HG03139 (cell line): Measurements from ENCODE around the gene SNAP25.

ENCODE experiments used
- ATAC-seq: cut with Tn5 transposase; IDR thresholded peaks from one replicate; pipeline ENCODE4 v1.9.1; 2021; ENCODE audit not compliant: unreplicated experiment

Gene SNAP25

DNA sequence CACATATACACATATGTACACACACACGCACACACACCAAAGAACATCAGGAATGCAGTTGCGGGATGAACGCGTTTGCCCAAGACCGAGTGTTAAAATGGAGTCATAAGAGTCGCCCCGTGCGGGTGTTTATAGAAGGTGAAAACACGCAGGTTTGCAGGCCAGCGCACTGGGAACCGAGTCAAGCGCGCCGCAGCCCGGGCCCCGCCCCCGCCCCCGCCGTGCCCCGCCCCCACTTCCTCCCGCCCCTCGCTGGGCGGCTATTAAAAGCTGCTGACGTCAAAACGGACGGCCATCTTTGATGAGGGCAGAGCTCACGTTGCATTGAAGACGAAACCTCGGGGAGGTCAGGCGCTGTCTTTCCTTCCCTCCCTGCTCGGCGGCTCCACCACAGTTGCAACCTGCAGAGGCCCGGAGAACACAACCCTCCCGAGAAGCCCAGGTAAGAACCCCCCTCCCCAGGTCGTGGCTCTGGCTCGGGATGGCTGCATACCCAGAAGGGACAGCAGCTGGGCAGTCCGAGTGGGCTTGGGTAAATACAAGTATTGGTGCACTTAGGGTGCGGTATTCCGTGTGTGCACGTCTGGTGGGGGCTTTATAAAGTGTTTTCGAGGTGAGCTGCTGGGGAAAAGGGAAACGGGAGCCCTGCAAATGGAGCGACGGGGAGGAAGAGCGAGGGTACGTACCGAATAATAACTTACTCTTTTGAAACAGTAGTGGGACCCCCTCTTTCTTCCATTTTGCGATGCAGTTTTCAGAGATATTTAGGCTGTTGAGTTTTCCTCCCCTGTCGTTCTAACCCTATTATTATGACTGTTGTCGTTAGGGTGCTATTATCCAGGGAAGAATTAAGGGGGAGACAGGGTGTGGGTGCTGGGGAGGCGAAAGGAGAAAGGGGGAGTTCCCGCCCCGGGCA lies at the start of gene SNAP25:
Gene SNAP25 (plus strand): TSS at position 295 of the 916 bp plus-strand sequence. CDS start 56,662 bp downstream, outside the sequence.
- no peak for ATAC-seq

DNA sequence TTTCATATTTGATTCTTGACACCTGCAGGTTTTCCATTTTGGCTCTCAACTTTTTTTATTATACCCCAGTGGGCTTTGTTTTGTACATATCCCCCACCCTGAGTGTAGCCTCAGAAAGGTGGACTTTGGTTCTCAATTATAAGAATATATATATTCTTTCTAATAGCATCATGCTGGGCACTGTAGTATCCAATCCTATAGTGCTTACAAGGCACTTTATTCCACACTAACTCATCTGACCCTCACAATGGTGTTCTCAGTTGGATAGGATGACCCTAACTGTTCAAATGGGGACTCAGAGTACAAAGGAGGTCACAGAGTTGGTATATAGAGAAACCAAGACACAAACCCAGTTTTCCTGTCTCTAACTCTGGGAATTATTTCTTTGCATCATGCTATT lies 48.9 kb upstream of the SNAP25 start:
- ATAC-seq, result no peak

DNA sequence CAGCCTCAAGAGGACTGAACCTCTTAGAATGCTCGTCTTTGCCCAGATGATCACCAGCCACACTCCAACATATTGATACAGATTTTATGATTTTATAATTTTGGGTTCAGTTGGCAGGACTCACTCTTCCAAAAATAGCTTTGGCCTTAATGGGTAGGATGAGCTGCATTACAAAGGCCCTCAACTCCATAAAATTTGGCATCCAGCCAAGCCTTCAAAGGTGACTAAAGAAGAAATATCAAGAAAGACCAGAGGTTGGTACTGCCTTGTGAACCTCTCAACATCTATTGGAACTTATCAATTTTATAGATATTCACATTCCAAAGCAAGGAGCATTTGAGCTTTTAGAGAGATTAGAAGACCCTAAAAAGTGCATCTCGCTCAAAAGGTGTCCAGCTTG lies 48.4 kb upstream of the SNAP25 start:
- ATAC-seq, result no peak

DNA sequence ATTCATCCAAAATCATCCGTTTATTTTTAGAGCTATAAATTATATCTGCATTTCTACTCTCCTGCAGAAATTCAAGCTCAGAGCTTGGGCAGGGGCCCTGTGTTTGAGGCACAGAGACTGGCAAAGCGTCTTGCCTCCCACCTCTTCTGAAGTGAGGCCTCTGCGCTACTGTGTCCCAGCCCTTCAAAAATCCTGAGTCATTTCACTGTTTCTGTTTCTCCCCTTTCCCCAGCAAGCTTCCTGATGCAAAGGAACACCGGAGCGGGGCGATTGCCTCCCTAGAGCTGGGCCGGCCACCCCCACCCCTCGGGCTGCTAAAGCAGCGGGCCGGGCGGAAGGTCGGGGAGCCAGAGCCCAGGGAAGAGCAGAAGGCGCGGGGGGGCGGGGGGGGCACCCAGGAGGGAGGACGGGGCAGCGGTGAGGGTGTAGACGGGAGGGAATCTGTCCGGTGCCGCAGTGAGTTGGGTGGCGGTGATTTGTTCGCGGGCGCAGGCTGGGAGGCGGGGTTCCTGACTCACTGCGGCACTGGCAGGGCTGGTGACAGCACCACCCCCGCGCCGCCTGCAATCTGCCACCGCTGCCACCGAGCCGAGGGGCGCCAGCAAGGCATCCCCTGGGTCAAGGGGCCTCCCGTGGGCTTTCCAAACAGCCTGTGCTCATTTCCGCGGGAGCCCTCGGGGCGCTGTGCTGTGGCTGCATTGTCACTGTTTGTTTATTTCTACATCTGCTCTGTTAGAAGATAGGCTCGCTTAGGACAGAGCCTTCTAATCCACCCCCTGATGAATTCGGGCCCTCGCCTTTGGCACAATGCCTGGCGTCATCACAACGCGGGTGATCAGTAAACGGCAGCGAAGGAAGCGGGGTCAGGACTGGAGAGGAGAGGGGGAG lies 46.5 kb upstream of the SNAP25 start:
- no peak for ATAC-seq

DNA sequence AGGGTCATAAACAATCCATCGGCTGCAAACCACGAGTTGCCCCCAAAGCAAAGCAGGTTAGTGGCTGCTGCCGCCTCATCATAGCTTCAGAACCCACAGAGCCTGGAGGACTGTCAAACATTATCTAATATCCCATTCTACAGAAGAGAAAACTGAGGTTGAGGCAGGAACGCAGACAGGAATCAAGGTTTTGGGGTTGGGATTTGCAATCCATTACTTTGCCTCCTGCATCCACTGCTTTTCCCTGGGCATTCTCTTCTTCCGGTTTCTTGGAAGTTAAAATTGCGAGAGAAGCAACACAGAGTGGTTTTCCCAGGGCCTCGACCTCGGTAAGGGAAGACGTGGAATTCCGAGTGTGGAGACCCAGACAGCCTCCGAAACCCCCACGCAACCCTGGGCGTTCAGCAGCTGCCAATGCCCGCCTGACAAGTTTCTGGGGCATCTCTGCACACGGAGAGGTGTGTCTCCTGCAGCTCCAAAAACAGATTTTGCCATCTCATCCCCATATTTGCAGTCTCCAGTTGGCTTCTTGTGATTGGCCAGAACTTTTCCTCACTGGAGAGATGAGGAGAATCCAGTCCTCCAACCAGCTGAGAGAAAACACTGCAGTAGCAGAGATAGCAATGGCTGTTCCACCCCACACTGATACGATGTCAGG lies 45.5 kb upstream of the SNAP25 start:
- no peak for ATAC-seq

- ATAC-seq, result no peak
These were observed 44.2 kb upstream of the SNAP25 start for GRCh38 chr20:10174400-10174799.

DNA sequence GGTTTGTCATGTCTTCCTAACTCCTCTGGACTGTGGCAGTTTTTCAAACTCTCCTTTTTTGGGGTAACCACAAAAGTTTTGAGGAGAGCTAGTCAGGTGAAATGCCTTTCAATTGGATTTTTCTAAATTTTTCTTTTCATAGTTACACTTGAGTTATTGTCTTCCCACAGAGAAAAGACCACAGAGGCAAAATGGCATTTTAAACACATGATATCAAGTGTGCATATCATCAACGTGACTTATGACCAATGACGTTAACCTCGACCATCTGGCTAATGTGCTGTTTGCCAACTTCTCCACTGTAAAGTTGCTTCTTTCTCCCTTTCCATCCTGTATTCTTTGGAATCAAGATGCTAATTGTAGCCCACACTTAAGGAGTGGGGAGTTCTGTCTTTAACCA lies 41.3 kb upstream of the SNAP25 start:
- ATAC-seq, result no peak

DNA sequence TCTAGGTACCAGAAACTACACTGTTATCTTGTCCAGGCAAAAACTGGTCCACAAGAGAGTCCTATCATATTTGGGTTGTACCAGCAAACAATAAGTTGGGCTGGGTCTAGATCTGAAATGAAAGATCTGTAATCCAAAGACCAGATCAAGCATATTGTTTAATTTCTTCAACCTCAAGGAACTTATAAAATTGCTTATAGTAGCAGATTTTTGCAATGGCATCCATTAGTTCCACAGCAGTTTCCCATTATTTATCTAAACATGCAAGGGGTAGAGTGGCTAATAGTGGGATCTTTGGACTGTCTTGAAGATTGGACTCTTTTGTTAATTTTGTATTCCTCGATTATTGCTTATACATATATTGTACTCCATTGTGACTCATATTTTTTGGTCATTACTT lies 40.5 kb upstream of the SNAP25 start:
- no peak for ATAC-seq

DNA sequence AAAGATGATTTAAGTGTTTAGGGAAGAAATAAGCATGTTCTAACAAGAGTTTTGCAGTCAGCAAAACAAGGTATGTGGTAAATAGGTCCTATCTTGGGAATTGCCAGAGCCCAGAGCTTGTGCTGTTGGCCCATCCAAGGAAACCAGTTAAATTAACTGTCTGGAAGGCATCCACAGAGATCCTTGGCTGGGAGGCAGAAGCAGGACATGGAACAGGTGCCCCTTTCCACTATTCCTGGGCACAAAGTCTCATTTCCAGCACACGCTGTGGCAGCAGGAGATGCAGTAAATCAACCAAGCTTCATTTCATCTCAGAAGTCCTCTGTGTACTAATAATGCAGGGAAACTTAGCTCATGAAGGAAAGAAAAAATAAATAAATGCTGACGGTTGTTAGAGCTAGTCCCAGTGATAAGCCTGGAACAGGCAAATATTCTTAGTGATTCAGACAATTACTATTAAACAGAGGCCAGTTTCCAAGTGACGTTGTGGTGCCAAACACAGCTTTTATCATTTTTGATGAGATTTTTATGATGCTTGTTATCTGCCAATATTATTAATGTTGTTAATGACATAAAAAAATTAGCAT lies 39.8 kb upstream of the SNAP25 start:
- no peak for ATAC-seq

GRCh38 chr20:10179574-10180298 lies 38.9 kb upstream of the SNAP25 start:
- ATAC-seq, result no peak

- ATAC-seq, result no peak
These were observed 37.9 kb upstream of the SNAP25 start for GRCh38 chr20:10180651-10181235.

- ATAC-seq, result no peak
These were observed 32.7 kb upstream of the SNAP25 start for GRCh38 chr20:10185741-10186558.

DNA sequence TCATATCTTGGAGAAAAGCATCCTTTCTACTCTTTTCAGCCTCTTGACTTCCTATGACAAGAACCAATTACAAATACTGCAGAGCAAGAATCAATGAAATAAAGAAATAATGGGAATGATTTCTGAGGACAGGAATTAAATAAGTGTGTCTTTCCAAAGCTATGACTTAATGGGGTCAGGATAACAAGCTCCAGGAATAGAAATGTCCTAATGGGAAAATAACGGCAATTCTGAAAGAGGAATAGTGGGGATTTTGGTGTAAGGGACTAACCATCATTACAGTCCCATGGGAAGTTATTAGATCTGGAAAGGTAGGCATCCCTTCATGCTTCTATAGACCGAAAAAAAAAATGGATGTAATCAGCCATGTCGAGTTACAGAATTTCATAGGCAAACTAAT lies 28.2 kb upstream of the SNAP25 start:
- ATAC-seq, result no peak

DNA sequence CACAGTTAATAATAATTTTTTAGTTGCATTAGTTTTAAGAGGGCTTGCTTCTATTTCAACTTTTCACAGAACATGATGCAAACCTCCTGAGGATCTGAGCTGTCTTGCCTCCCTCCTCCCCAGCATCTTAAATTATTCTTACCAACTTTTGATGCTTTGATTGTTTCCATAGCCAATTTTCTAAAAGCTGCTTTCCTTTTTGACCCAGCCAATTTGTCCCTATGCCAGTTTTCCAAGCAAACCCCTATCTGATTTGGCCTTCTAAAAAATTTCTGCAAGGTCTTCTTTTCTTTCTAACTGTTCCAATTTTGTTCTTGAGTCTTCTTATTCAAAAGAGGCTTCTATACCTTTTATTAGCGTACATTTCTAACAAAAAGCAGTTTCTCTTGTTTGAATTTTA lies 26.5 kb upstream of the SNAP25 start:
- no peak for ATAC-seq

DNA sequence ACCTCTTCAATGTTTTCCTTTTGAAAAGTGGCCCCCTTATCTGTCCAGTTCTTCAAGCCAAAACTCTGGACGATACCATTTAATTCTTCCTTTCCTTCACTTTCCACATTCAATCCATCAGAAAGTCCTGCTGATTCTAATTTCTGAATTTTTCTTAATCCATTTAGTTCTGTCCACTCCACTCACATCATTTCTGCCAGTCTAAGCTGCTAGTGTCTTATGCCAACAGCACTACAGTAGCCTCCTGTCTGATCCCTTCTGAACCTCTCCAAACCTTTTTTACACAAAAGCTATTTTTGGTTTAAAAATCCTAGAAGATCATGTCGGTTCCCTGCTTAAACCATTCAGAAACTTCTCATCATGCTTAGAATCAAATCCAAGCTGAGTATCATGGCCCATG lies 24.5 kb upstream of the SNAP25 start:
- no peak for ATAC-seq

- no peak for ATAC-seq
These were observed 18.3 kb upstream of the SNAP25 start for GRCh38 chr20:10200330-10200729.

DNA sequence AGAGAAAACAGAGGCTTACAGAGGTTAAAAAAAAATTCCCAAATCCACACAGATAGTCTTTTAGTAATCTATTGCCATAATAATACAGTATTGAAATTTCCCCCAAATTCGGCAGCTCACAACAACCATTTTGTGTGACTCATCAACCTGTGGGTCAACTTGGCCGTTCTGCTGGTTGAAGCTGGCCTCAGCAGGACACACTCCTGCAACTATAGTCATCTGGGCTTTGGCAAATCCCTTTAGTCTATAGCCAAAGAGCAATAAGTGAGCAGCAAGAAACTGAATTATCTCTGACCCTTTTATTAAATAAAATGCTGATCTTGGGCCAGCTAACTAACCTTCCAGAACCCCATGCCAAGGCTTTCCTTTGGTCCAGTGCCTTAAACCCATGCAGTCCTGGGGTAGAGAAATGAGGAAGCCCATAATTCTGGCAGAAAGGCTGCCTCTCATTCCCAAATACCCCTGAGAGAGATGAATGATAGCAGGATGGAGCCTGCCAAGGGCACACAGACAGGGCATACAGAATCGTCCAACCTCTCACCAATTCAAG lies 17.2 kb upstream of the SNAP25 start:
- ATAC-seq, result no peak

GRCh38 chr20:10209091-10209490 lies 9.5 kb upstream of the SNAP25 start:
- no peak for ATAC-seq

DNA sequence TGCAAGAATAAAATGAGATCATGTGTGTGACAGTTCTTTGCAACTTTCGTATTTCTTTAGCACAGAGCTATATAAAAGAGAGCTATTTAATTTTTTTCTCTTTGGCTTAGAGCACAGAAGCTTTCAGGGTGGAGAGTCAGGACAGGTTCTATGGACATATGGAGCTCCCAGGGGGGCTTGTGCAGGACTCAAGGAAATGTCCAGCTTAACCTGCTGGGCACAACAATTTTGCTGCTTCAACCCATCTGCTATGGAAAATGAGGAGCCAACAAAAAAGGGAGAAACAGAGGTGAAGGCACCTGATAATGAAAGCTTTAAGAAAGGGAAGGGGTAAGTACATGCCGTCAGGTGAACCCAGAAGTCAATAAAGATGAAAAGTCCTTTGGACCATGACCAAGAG lies 5.1 kb upstream of the SNAP25 start:
- ATAC-seq, result no peak
